Endodermal cell (in vitro differentiated cells): ENCODE data around the gene ENAH. TPM values are rescaled to one million over a fixed set of nuclear protein-coding genes. Genes with fewer than 3 reads are reported as not detected.
A peak's percentile ranks its signal among the peaks of the same experiment; 100 is the strongest.

ENCODE experiments used
- DNase-seq: peaks from one replicate; pipeline ENCODE4 v3.0.0-alpha.2; 2017
- H3K27ac ChIP-seq: 2 replicates; pipeline ENCODE4 v1.5.1; 2013; ENCODE audit warnings: mild to moderate bottlenecking, low read depth, low read length, moderate library complexity
- H3K27me3 ChIP-seq: 2 replicates; pipeline ENCODE4 v1.6.1; 2013; ENCODE audit warnings: mild to moderate bottlenecking, low read length, moderate library complexity; ENCODE audit not compliant: insufficient read depth, control insufficient read depth, poor library complexity, severe bottlenecking
- H3K36me3 ChIP-seq: 2 replicates; pipeline ENCODE4 v1.7.0; 2013; ENCODE audit warnings: mild to moderate bottlenecking, low read length, moderate library complexity; ENCODE audit not compliant: control insufficient read depth, insufficient read depth
- H3K4me1 ChIP-seq: one replicate; pipeline ENCODE4 v1.7.0; 2013; ENCODE audit warnings: low read length; ENCODE audit not compliant: control insufficient read depth, insufficient read depth
- H3K4me3 ChIP-seq: 2 replicates; pipeline ENCODE4 v1.5.1; 2013; ENCODE audit warnings: mild to moderate bottlenecking, low read length, moderate library complexity
- H3K9ac ChIP-seq: 2 replicates; pipeline ENCODE4 v1.6.1; 2013; ENCODE audit warnings: mild to moderate bottlenecking, low read length, moderate library complexity; ENCODE audit not compliant: poor library complexity, severe bottlenecking; ENCODE audit errors: extremely low read depth
- H3K9me3 ChIP-seq: 2 replicates; pipeline ENCODE4 v1.6.1; 2013; ENCODE audit warnings: mild to moderate bottlenecking, low read length, moderate library complexity; ENCODE audit not compliant: control insufficient read depth
- H3K27ac Mint-ChIP-seq: 2 replicates; pipeline ENCODE4 v1.8.0; 2020; ENCODE audit warnings: mixed read lengths
- H3K27me3 Mint-ChIP-seq: 2 replicates; pipeline ENCODE4 v1.8.0; 2021; ENCODE audit warnings: mild to moderate bottlenecking, mixed read lengths; ENCODE audit not compliant: insufficient read depth
- H3K36me3 Mint-ChIP-seq: 2 replicates; pipeline ENCODE4 v1.8.0; 2020; ENCODE audit warnings: low read depth, mixed read lengths
- H3K4me1 Mint-ChIP-seq: 2 replicates; pipeline ENCODE4 v1.8.0; 2020; ENCODE audit warnings: mixed read lengths
- H3K4me3 Mint-ChIP-seq: 2 replicates; pipeline ENCODE4 v1.8.0; 2020; ENCODE audit warnings: mild to moderate bottlenecking, moderate library complexity, mixed read lengths
- H3K9me3 Mint-ChIP-seq: 2 replicates; pipeline ENCODE4 v1.8.0; 2020; ENCODE audit warnings: mild to moderate bottlenecking, mixed read lengths
- CTCF ChIP-seq: fragments of 200-600 bp; sonication (generic); conservative IDR thresholded peaks from 2 replicates; pipeline ENCODE4 v1.5.0; 2021; ENCODE audit warnings: antibody characterized with exemption, mild to moderate bottlenecking
- WGBS, 2 experiments: methylation state at CpG; one replicate each; pipeline versions ENCODE4 v1.1.5 to v1.1.7; 2013; ENCODE audit warnings: missing lambda C conversion rate in 2 of 2, mixed read lengths in 1 of 2; ENCODE audit not compliant: insufficient coverage in 1 of 2, insufficient read length in 1 of 2; 5-methylcytosine and 5-hydroxymethylcytosine counted together
- total RNA-seq, 2 donors: library from RNA; stranded (reverse); fragmentation: NEBNext Ultra II Directional in 1 of 2; extraction: Animal tissue kit (Norgen Biotek cat#: 25700) in 1 of 2; gene quantifications; 2 replicates in 1 of 2; 3 replicates in 1 of 2; pipeline ENCODE4 v1.2.1, GENCODE V29; 2021

ENAH gene
- total RNA-seq, 2 donors from 2014 or later: 263 to 267 TPM

- Mint-ChIP-seq H3K9me3 (peaks cover 20% of the 10 kb centered on the region), H3K4me1 (peaks cover 23% of the 10 kb centered on the region), H3K36me3 (peaks cover 39% of the 10 kb centered on the region), H3K27ac (no peak overlapping the region), H3K4me3 (no peak overlapping the region), H3K27me3 (no peaks in the 10 kb centered on the region)
- no peak for TF ChIP-seq CTCF
- Histone ChIP-seq H3K27ac (no peak overlapping the region), H3K27me3 (no peaks in the 10 kb centered on the region), H3K4me1 (no peaks in the 10 kb centered on the region), H3K9ac (no peak overlapping the region), H3K9me3 (peaks cover 26% of the 10 kb centered on the region), H3K36me3 (peaks cover 41% of the 10 kb centered on the region), H3K4me3 (peak overlapping the region; percentile 8)
- WGBS, 2 experiments: 93 to 100% methylated on average over 1 to 2 of the region's 3 CpGs
- DNase-seq: no peak
These were observed 50.9 kb downstream of the ENAH start for GRCh38 chr1:225601902-225602589.

- 94 to 100% methylated on average over 1 of the region's 2 CpGs for WGBS, 2 experiments
- peaks cover 23% of the 10 kb centered on the region for H3K36me3 Mint-ChIP-seq
These were observed 54.1 kb downstream of the ENAH start for GRCh38 chr1:225598847-225599246.

GRCh38 chr1:225597926-225598575, 54.9 kb downstream of the ENAH start:
- peaks cover 26% of the 10 kb centered on the region for H3K9me3 ChIP-seq
- H3K4me3 ChIP-seq: no peak overlapping the region
- WGBS, 2 experiments: 100% methylated on average over 1 of the region's 2 CpGs; no CpG with 5 or more reads in 1 of the 2 experiments
- H3K9ac ChIP-seq: no peak overlapping the region
- H3K4me1 ChIP-seq: no peaks in the 10 kb centered on the region
- no peak overlapping the region for H3K27ac ChIP-seq
- H3K36me3 Mint-ChIP-seq: peaks cover 25% of the 10 kb centered on the region
- TF ChIP-seq CTCF: no peak
- no peaks in the 10 kb centered on the region for H3K27me3 Mint-ChIP-seq
- H3K27me3 ChIP-seq: no peaks in the 10 kb centered on the region
- peaks cover 20% of the 10 kb centered on the region for H3K9me3 Mint-ChIP-seq
- no peak overlapping the region for H3K4me3 Mint-ChIP-seq
- H3K36me3 ChIP-seq: peaks cover 51% of the 10 kb centered on the region
- peaks cover 14% of the 10 kb centered on the region for H3K4me1 Mint-ChIP-seq
- DNase-seq: no peak
- H3K27ac Mint-ChIP-seq: peak overlapping the region; percentile 45

More at GRCh38 chr1:225598847-225599246, 54.1 kb downstream of the ENAH start:
- no peak overlapping the region for H3K9ac ChIP-seq
- Mint-ChIP-seq H3K27ac (no peak overlapping the region), H3K27me3 (no peaks in the 10 kb centered on the region), H3K4me1 (peaks cover 16% of the 10 kb centered on the region), H3K9me3 (peaks cover 20% of the 10 kb centered on the region), H3K4me3 (no peak overlapping the region)
- no peaks in the 10 kb centered on the region for H3K4me1 ChIP-seq
- peaks cover 26% of the 10 kb centered on the region for H3K9me3 ChIP-seq
- no peak for TF ChIP-seq CTCF
- no peak overlapping the region for H3K27ac ChIP-seq
- no peaks in the 10 kb centered on the region for H3K27me3 ChIP-seq
- H3K4me3 ChIP-seq: no peak overlapping the region
- DNase-seq: no peak
- H3K36me3 ChIP-seq: peaks cover 49% of the 10 kb centered on the region
